Fibroblast of lung (primary cell): ENCODE results near the gene ETS2.

Experiments
- EZH2 ChIP-seq: IDR thresholded peaks from 2 replicates; pipeline ENCODE4 v1.5.1; 2012; ENCODE audit warnings: low read length, control low read depth, mild to moderate bottlenecking; ENCODE audit errors: missing control alignments
- TF ChIP-seq, protein P1 (sequence below), 2 donors: IDR thresholded peaks in 1 of 2; conservative IDR thresholded peaks in 1 of 2; 1 replicate in 1 of 2; 2 replicates in 1 of 2; pipeline ENCODE4 v1.5.1; 2011 to 2012; ENCODE audit warnings: low read length in 2 of 2, control low read depth in 1 of 2, inconsistent platforms in 1 of 2, low read depth in 1 of 2, mild to moderate bottlenecking in 1 of 2

DNA sequence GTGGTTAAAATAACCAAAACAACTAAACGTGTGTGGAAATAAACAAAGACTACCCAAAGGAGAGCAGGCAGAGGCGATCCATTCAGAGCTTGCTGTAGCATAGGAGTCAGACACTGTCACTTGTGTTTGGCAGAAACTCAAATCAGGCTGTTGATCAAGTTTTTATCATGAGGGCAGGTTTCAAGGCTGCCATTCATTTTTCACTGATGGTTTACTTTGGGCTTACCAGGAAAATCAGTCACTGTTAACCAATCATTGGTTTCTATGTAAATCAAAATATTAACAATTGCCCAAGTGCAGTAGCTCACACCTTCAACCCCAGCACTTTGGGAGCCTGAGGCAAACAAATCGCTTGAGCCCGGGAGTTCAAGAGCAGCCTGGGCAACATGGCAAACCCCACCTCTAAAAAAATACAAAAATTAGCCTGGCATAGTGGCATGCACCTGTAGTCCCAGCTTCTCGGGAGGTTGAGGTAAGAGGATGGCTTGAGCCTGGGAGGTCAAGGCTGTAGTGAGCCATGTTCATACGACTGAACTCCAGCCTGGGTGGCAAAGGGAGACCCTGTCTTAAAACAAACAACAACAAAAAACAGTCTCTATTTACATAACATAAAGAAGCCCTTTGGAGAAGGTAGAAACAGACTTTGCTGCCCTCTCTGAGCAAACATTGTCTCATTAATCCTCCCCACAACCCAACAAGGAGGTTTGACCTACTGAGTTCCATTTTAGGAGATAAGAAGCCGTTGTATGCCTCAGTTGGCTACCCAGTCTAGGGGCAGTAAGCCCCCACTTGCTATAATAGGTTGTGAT, 21.1 kb upstream of the ETS2 start:
- TF ChIP-seq, protein P1, sequence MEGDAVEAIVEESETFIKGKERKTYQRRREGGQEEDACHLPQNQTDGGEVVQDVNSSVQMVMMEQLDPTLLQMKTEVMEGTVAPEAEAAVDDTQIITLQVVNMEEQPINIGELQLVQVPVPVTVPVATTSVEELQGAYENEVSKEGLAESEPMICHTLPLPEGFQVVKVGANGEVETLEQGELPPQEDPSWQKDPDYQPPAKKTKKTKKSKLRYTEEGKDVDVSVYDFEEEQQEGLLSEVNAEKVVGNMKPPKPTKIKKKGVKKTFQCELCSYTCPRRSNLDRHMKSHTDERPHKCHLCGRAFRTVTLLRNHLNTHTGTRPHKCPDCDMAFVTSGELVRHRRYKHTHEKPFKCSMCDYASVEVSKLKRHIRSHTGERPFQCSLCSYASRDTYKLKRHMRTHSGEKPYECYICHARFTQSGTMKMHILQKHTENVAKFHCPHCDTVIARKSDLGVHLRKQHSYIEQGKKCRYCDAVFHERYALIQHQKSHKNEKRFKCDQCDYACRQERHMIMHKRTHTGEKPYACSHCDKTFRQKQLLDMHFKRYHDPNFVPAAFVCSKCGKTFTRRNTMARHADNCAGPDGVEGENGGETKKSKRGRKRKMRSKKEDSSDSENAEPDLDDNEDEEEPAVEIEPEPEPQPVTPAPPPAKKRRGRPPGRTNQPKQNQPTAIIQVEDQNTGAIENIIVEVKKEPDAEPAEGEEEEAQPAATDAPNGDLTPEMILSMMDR (conservative IDR thresholded peaks at IDR 0.05 in 1 of 2, IDR thresholded peaks at IDR 0.05 in 1 of 2; ENCODE audit: low read depth in 1 of 2, low read length in 2 of 2) = no peak
- no peak for TF ChIP-seq EZH2
